ENCODE results near the gene ANKFY1. TPM values are rescaled to one million over a fixed set of nuclear protein-coding genes. Genes with fewer than 3 reads are reported as not detected.

ANKFY1 gene
- polyA plus RNA-seq, 1 of the 3 experiments (the other 2 are of a cell fraction): 29.6 TPM

- TF ChIP-seq ZBTB33 (IDR thresholded peaks at IDR 0.05; ENCODE audit: borderline replicate concordance, low read depth) (no peak), FOSL2 (IDR thresholded peaks at IDR 0.05; ENCODE audit: borderline replicate concordance, low read depth) (no peak), ELF1 (IDR thresholded peaks at IDR 0.05) (no peak), TCF12 (IDR thresholded peaks at IDR 0.05) (no peak), FOXM1 (IDR thresholded peaks at IDR 0.05; ENCODE audit: low read depth) (no peak), RFX5 (IDR thresholded peaks at IDR 0.05; ENCODE audit: low read length) (no peak), RAD21 (IDR thresholded peaks at IDR 0.05; ENCODE audit: low read length) (no peak), MXI1 (IDR thresholded peaks at IDR 0.05; ENCODE audit: low read depth, low read length) (no peak), EP300 (IDR thresholded peaks at IDR 0.05; ENCODE audit: borderline replicate concordance in 1 of 2, low read depth in 1 of 2, low read length in 1 of 2) (no peak), RXRA (IDR thresholded peaks at IDR 0.05; ENCODE audit: borderline replicate concordance, low read depth) (no peak), TAF1 (IDR thresholded peaks at IDR 0.05; ENCODE audit: borderline replicate concordance, low read depth, low read length) (no peak), YY1 (IDR thresholded peaks at IDR 0.05; ENCODE audit: low read depth) (no peak), TEAD4 (IDR thresholded peaks at IDR 0.05; ENCODE audit: borderline replicate concordance, insufficient read depth) (no peak), POLR2AphosphoS5 (IDR thresholded peaks at IDR 0.05; ENCODE audit: low read depth, low read length) (no peak), CTCF (IDR thresholded peaks at IDR 0.05) (no peak)
- TF ChIP-seq, protein P1, sequence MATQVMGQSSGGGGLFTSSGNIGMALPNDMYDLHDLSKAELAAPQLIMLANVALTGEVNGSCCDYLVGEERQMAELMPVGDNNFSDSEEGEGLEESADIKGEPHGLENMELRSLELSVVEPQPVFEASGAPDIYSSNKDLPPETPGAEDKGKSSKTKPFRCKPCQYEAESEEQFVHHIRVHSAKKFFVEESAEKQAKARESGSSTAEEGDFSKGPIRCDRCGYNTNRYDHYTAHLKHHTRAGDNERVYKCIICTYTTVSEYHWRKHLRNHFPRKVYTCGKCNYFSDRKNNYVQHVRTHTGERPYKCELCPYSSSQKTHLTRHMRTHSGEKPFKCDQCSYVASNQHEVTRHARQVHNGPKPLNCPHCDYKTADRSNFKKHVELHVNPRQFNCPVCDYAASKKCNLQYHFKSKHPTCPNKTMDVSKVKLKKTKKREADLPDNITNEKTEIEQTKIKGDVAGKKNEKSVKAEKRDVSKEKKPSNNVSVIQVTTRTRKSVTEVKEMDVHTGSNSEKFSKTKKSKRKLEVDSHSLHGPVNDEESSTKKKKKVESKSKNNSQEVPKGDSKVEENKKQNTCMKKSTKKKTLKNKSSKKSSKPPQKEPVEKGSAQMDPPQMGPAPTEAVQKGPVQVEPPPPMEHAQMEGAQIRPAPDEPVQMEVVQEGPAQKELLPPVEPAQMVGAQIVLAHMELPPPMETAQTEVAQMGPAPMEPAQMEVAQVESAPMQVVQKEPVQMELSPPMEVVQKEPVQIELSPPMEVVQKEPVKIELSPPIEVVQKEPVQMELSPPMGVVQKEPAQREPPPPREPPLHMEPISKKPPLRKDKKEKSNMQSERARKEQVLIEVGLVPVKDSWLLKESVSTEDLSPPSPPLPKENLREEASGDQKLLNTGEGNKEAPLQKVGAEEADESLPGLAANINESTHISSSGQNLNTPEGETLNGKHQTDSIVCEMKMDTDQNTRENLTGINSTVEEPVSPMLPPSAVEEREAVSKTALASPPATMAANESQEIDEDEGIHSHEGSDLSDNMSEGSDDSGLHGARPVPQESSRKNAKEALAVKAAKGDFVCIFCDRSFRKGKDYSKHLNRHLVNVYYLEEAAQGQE (IDR thresholded peaks at IDR 0.05; ENCODE audit: low read depth, low read length): no peak
- TF ChIP-seq, protein P2, sequence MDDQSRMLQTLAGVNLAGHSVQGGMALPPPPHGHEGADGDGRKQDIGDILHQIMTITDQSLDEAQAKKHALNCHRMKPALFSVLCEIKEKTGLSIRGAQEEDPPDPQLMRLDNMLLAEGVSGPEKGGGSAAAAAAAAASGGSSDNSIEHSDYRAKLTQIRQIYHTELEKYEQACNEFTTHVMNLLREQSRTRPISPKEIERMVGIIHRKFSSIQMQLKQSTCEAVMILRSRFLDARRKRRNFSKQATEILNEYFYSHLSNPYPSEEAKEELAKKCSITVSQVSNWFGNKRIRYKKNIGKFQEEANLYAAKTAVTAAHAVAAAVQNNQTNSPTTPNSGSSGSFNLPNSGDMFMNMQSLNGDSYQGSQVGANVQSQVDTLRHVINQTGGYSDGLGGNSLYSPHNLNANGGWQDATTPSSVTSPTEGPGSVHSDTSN (IDR thresholded peaks at IDR 0.05): no peak
- H3K79me2 ChIP-seq (ENCODE audit: insufficient read depth): peaks cover 22% of the 10 kb centered on the region; the same call in 1 of the 2 replicates
- no peaks in the 10 kb centered on the region for H4K20me1 ChIP-seq (ENCODE audit: insufficient read depth)
- H3K9me2 ChIP-seq: no peaks in the 10 kb centered on the region
- CTCF ChIA-PET: no interaction called here
- H3K4me2 ChIP-seq: no peak overlapping the region
- H3K36me3 ChIP-seq (replicated peaks in 1 of 2; ENCODE audit: control insufficient read depth in 1 of 2, insufficient read depth in 2 of 2, low read length in 1 of 2): peaks cover 19 to 40% of the 10 kb centered on the region in 2 experiments
- H2AFZ ChIP-seq (ENCODE audit: low read depth): no peak overlapping the region
- no peaks in the 10 kb centered on the region for H3K9me3 ChIP-seq
- H3K4me1 ChIP-seq (ENCODE audit: control insufficient read depth in 1 of 2, insufficient read depth in 2 of 2, low read depth in 1 of 2, low read length in 1 of 2): no peaks in the 10 kb centered on the region
- no peak for DNase-seq
- H3K27me3 ChIP-seq (ENCODE audit: insufficient read depth): no peaks in the 10 kb centered on the region
- H3K4me3 ChIP-seq (ENCODE audit: low read depth in 2 of 2, low read length in 1 of 2): no peak overlapping the region
- 100% methylated on average over 4 of the region's 4 CpGs for WGBS (ENCODE audit: low lambda C conversion rate)
- H3K9ac ChIP-seq: no peak overlapping the region
- peaks cover 8% of the 10 kb centered on the region for H3F3A ChIP-seq (replicated peaks; ENCODE audit: insufficient read depth)
- POLR2A ChIA-PET: no interaction called here
- no peak overlapping the region for H3K27ac ChIP-seq (ENCODE audit: low read depth in 2 of 2, low read length in 1 of 2)
Measured at GRCh38 chr17:4269915-4270314, 6.1 kb upstream of the ANKFY1 start.

All from SK-N-SH (cell line).